Aorta (tissue), 4 donors: ENCODE measurements around the gene CD244. TPM values are rescaled to one million over a fixed set of nuclear protein-coding genes. Genes with fewer than 3 reads are reported as not detected.

Experiments used
- polyA plus RNA-seq, 2 donors: library from polyadenylated mRNA; stranded (reverse); fragments of 200-250 nt; gene quantifications; one replicate each; pipeline ENCODE4 v1.2.3, GENCODE V29; 2013
- total RNA-seq, 2 donors: library from RNA; stranded (reverse); fragmentation: NEBNext Ultra II Directional; extraction: Animal tissue kit (Norgen Biotek cat#: 25700); gene quantifications; one replicate each; pipeline ENCODE4 v1.2.1, GENCODE V29; 2021
- donor health status: healthy with polysubstance abuse.
- donor health status: Bipolar disorder and iron deficiency.
- donor health status: DM: no; HTN: no; CAD: no.
- donor health status: DM: yes; HTN: yes; CAD: no.

Gene CD244
- total and polyA plus RNA-seq, 4 donors, result 0.26 to 1.9 (median 0.55) TPM

Other genes with a start within 250 kb of the CD244 start
- 1 to 10 TPM; 1.6 to 2.4 TPM for gene SLAMF1, start 215.8 kb downstream of the CD244 start, total RNA-seq
- gene SLAMF1, start 215.8 kb downstream of the CD244 start, polyA plus RNA-seq, result not detected
- 1 to 10 TPM; 3.6 to 6.8 TPM for gene CD48, start 151.1 kb downstream of the CD244 start, total RNA-seq
- 10 to 100 TPM in 1 of 2 donors, 1 to 10 TPM in 1; 1.7 to 11.3 TPM for gene CD48, start 151.1 kb downstream of the CD244 start, polyA plus RNA-seq
- gene SLAMF7, start 123.6 kb downstream of the CD244 start, total RNA-seq, result 1 to 10 TPM; 2.5 to 2.9 TPM
- 1 to 10 TPM in 1 of 2 donors, not detected in 1; 8.9 TPM for gene SLAMF7, start 123.6 kb downstream of the CD244 start, polyA plus RNA-seq
- 1 to 10 TPM in 1 of 2 donors, under 1 TPM in 1; 0.71 to 1.2 TPM for gene LY9, start 66.7 kb downstream of the CD244 start, total RNA-seq
- 1 to 10 TPM in 1 of 2 donors, under 1 TPM in 1; 0.10 to 2.0 TPM for gene LY9, start 66.7 kb downstream of the CD244 start, polyA plus RNA-seq
- 1 to 10 TPM in 1 of 2 donors, under 1 TPM in 1; 0.78 to 1.8 TPM for gene ITLN1, start 22.3 kb upstream of the CD244 start, total RNA-seq
- 10 to 100 TPM; 58.6 to 72.6 TPM for gene ITLN1, start 22.3 kb upstream of the CD244 start, polyA plus RNA-seq
- not detected for gene ITLN2, start 91.9 kb upstream of the CD244 start, total RNA-seq
- gene ITLN2, start 91.9 kb upstream of the CD244 start, polyA plus RNA-seq, result 1 to 10 TPM; 4.5 to 5.5 TPM
- 10 to 100 TPM; 21.7 to 26.0 TPM for gene F11R, start 158.3 kb upstream of the CD244 start, total RNA-seq
- gene F11R, start 158.3 kb upstream of the CD244 start, polyA plus RNA-seq, result 1 to 10 TPM; 2.4 to 8.0 TPM
- gene TSTD1, start 176.1 kb upstream of the CD244 start, total RNA-seq, result 10 to 100 TPM in 1 of 2 donors, 1 to 10 TPM in 1; 9.1 to 12.5 TPM
- 10 to 100 TPM; 13.2 to 31.9 TPM for gene TSTD1, start 176.1 kb upstream of the CD244 start, polyA plus RNA-seq
- gene USF1, start 183.1 kb upstream of the CD244 start, total RNA-seq, result 10 to 100 TPM; 42.2 to 67.0 TPM
- 100 to 1,000 TPM in 1 of 2 donors, 10 to 100 TPM in 1; 33.8 to 124 TPM for gene USF1, start 183.1 kb upstream of the CD244 start, polyA plus RNA-seq
- gene ARHGAP30, start 207.0 kb upstream of the CD244 start, total RNA-seq, result 10 to 100 TPM; 14.7 to 20.5 TPM
- 10 to 100 TPM in 1 of 2 donors, 1 to 10 TPM in 1; 1.3 to 12.1 TPM for gene ARHGAP30, start 207.0 kb upstream of the CD244 start, polyA plus RNA-seq
- gene NECTIN4, start 226.7 kb upstream of the CD244 start, total RNA-seq, result under 1 TPM; 0.24 to 0.26 TPM
- gene NECTIN4, start 226.7 kb upstream of the CD244 start, polyA plus RNA-seq, result not detected
- 1 to 10 TPM in 1 of 2 donors, under 1 TPM in 1; 0.78 to 2.5 TPM for gene KLHDC9, start 235.5 kb upstream of the CD244 start, total RNA-seq
- gene KLHDC9, start 235.5 kb upstream of the CD244 start, polyA plus RNA-seq, result 10 to 100 TPM in 1 of 2 donors, 1 to 10 TPM in 1; 7.9 to 14.8 TPM